HG03558 (cell line): ENCODE measurements around the gene TNS3.

Experiments
- ATAC-seq: cut with Tn5 transposase; IDR thresholded peaks from one replicate; pipeline ENCODE4 v1.9.1; 2021; ENCODE audit warnings: moderate number of reproducible peaks; ENCODE audit not compliant: unreplicated experiment; ENCODE audit errors: extremely low read depth

TNS3 gene

GRCh38 chr7:47381134-47381495 lies 200.8 kb downstream of the TNS3 start:
- no peak for ATAC-seq

- no peak for ATAC-seq
Observed at GRCh38 chr7:47380325-47381133, 201.4 kb downstream of the TNS3 start.

DNA sequence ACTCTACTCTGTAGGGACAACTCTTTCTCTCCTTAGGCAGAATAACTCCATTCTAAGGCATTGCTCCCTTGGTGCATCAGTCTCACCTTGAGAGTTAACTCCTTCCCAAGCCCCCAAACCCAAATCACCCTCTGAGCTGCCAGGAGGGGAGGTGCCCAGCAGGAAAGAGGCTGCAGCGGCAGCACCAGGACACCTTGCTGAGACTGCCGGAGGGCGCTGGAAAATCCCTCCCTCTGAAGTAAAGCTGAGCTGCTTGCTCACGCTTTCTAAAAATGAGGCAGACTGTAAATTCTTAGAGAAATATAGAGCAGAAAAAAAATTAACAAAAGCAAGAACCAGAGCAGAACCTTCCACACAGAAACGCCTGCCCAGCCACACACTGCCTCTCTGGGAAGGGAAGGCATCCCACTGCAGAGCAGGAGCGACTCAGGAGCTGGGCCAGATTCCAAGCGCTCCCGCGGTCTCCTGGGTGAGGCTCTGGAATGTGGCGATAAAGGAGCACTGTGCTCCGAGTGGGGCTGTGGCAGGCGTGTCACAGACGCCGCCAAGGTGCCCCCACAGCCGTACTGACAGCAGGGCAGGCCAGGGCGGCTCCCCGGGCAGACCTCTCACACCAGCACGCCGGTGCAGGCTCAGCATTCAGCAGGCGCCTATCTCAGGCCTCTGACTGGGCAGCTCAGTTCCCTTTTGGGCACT lies 202.1 kb downstream of the TNS3 start:
- no peak for ATAC-seq

DNA sequence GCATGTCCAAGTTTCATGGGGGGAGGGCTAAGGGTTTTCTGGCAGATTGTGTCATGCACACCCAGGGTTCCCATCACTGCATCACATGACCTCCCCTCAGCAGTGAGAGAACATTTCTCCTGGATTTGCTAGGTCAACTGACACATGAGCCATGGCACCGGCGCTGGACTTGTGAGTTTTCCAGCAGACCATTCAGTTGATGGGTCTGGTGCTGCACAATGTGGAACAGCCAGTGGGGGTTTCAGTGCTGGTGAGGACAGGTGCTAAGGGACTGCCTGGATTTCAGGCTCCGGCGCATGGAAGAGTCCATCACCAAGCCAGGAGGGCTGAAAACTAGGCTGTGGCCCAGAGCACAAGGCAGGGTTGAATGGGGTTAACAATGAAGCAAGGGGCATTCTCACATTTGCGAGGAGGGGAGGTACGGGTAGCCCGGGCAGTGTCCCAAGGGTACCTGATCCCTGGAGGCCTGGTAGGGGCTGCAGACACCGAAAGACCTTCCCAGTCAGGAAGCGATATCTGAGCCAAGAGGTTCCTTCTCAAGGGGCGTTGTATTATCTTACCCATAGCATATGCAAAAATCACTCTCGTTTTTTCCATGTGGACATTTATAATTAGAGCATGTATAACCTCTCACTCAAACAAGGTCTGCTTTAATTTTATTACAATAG lies 203.0 kb downstream of the TNS3 start:
- no peak for ATAC-seq

DNA sequence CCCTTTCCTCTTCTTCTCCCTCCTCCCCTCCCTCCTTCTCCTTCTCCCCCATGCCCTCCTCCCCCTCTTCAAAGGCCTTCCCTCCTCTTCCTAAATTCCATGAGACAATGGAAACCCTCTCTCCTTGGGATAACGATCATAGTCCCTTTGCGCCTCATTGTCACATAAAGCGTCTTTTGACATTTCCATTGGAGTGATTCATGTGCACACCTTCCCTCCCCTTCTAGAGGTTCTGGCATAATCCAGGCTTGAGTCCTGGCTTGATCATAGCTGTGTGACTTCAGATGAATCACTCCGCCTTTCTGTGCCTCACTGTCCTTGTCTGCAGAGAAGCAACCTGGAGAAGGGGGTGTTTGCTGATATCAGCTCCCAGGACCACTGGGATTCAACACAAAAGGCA lies 204.2 kb downstream of the TNS3 start:
- no peak for ATAC-seq

- ATAC-seq, result no peak
Observed at GRCh38 chr7:47376991-47377616, 204.8 kb downstream of the TNS3 start.

- ATAC-seq, result no peak
Observed at GRCh38 chr7:47375121-47375938, 206.6 kb downstream of the TNS3 start.

GRCh38 chr7:47374538-47374937 lies 207.4 kb downstream of the TNS3 start:
- no peak for ATAC-seq

DNA sequence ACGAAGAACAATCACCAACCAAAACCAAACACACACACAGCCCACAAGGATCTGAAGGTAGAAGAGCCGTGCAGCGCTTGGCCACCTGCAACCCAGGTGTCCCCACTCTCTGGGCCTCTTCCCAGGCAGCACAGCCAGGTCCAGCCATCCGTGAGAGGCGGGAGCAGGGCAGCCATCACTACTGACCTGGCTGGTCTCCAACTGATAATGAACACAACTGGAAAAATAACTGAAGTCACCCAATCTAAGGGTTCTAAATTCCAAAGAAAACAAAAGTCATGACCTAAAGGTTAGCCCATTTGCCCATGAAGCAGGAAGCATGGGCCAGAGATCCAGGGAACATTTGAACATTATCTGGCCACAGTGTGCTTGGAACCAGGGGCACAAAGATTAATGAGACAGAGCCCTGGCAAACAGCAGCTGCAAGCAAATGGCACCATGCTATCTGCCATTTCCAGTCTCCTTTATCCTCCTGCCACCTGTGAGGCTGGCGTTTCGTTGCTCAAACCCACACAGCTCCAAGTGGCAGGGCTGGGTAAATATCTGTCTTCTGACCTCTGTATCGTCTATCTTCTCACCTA lies 207.9 kb downstream of the TNS3 start:
- no peak for ATAC-seq

DNA sequence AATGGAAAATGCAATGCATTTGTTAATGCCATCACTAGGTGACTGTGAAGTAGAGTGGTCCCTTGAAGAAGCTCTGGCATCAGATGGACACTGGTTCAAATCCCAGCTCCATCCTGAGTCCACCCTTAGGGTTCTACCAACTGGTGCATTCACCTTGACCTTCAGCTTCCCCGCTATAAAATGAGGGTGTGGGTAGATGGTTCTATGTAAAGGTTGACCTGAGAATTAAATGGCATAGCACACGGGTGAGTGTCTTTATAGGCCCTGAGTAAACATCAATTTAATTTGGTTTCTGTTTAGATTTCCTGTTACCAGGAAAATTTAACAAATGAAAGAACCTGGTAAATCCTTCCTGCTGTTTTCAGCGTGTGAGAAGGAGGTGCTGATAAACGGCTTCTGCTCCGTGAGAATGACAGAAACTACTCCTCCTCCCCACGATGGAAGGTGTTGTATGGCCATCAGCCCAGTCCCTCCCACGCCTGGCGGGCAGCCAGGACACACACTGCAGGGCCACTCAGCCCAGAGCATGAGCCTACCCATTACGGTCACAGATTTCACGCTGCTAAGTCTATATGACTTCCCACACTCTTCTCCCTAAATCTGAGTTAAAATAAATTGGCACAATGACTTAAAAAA lies 210.1 kb downstream of the TNS3 start:
- ATAC-seq, result no peak

DNA sequence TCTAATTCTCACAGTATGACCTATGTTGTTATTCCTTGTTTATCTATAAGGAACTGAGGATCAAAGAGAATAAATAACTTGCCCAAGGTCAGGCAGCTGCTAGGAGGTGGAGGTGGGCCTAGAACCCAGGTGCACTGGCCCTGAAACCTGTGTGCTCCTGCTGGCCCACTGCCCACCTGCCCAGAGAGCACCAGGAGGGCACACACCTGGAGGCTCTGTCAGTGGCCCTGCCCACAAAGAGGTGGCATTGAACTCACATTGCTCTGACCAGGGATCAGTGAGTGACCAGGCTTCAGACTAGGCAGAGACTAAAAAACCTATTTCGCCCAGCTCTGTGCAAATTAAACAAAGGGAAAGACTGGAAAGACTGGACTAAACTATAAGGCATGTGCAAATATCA lies 210.6 kb downstream of the TNS3 start:
- no peak for ATAC-seq

- ATAC-seq, result no peak
Observed at GRCh38 chr7:47370461-47371042, 211.4 kb downstream of the TNS3 start.

DNA sequence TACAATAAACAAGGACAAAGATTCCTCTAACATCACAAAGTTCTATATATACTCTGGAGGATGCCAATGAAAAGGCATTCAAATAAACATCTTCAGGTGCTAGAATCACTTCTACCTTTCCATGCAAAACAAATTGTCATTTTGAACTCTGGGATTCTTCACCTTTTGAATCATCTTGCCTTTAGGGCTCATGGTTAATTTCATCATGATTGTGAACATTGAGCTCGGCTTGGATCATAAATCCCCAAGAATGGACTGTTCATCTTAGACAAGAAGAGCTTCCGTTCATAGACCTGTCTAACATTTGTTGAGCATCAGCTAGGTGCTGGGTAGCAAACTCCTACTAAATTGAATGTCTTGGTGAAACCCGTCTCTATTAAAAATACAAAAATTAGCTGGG lies 212.2 kb downstream of the TNS3 start:
- no peak for ATAC-seq

- no peak for ATAC-seq
Observed at GRCh38 chr7:47368190-47368812, 213.6 kb downstream of the TNS3 start.

GRCh38 chr7:47367369-47367768 lies 214.5 kb downstream of the TNS3 start:
- ATAC-seq, result no peak

GRCh38 chr7:47366960-47367359 lies 215.0 kb downstream of the TNS3 start:
- no peak for ATAC-seq

- ATAC-seq, result no peak
Observed at GRCh38 chr7:47366211-47366610, 215.7 kb downstream of the TNS3 start.

DNA sequence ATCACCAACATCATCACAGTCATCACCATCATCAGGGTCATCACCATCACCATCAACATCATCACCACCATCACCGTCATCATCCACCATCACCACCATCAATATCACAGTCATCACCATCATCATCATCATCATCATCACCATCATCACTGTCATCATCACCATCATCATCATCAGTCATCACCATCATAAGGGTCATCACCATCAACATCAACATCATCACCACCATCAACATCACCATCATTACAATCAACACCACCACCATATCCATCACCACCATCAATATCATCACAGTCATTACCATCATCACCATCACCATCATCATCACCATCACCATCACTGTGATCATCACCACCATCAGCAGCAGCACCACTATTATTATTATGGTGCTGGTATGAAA lies 218.9 kb downstream of the TNS3 start:
- no peak for ATAC-seq
